ACC112 (cell line): ENCODE measurements around the gene MTG2.

Source experiments
- H2AFZ ChIP-seq: fragments of 200-600 bp; sonication (generic); one replicate; pipeline ENCODE4 v1.6.0; 2017; ENCODE audit warnings: antibody characterized with exemption, low read length; ENCODE audit not compliant: unreplicated experiment
- H3K27ac ChIP-seq: fragments of 200-600 bp; sonication (generic); 2 replicates; pipeline ENCODE4 v1.5.1; 2014; ENCODE audit warnings: low read depth, mild to moderate bottlenecking, antibody characterized with exemption, low read length, moderate library complexity
- H3K27me3 ChIP-seq: fragments of 200-600 bp; sonication (generic); 2 replicates; pipeline ENCODE4 v1.6.1; 2014; ENCODE audit warnings: mild to moderate bottlenecking, antibody characterized with exemption, low read length, moderate library complexity, mixed read lengths; ENCODE audit not compliant: insufficient read depth
- H3K36me3 ChIP-seq: fragments of 200-600 bp; sonication (generic); 2 replicates; pipeline ENCODE4 v1.6.1; 2016; ENCODE audit warnings: mild to moderate bottlenecking, antibody characterized with exemption, low read length, moderate library complexity, mixed read lengths; ENCODE audit not compliant: insufficient read depth
- H3K4me1 ChIP-seq: fragments of 200-600 bp; sonication (generic); one replicate; pipeline ENCODE4 v1.6.1; 2016; ENCODE audit warnings: low read length, mixed read lengths; ENCODE audit not compliant: insufficient read depth, unreplicated experiment, control insufficient read depth
- H3K4me3 ChIP-seq: fragments of 200-600 bp; sonication (generic); 2 replicates; pipeline ENCODE4 v1.5.1; 2014; ENCODE audit warnings: mild to moderate bottlenecking, low read depth, low read length
- H3K79me2 ChIP-seq: fragments of 200-600 bp; sonication (generic); one replicate; pipeline ENCODE4 v1.6.0; 2016; ENCODE audit warnings: low read length; ENCODE audit not compliant: control insufficient read depth, unreplicated experiment, insufficient read depth

Gene MTG2

DNA sequence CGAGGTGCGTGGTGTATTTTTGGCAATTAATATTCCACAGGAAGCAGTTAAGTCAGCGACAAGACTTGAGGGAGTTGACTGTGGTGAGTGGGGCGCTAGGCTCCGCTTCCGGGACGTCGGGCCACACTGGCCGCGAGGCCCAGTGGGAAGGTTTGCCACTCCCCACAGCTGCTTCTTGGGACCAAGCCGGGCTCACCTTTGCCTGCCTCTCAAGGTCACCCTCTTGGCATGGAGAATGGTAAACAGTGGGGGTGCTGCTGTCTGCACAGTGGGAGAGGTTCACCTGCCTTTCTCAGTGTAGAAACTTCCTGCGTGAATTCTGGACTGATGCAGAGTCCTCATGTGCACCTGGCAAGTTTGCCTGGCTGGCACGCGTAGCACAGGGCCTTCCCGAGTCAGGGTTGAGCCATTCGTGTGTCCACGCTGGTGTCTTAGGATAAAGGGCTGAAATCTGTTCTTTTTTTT lies 61.8 kb downstream of the MTG2 start:
- Histone ChIP-seq H3K4me1 (no peaks in the 10 kb centered on the region), H2AFZ (no peak overlapping the region), H3K27me3 (no peaks in the 10 kb centered on the region), H3K36me3 (no peaks in the 10 kb centered on the region), H3K79me2 (peaks cover 32% of the 10 kb centered on the region), H3K27ac (no peak overlapping the region), H3K4me3 (no peak overlapping the region)

GRCh38 chr20:62245911-62246280 lies 63.1 kb downstream of the MTG2 start:
- H3K27me3 ChIP-seq = no peaks in the 10 kb centered on the region
- H3K79me2 ChIP-seq = peaks cover 21% of the 10 kb centered on the region
- H2AFZ ChIP-seq = no peak overlapping the region
- no peak overlapping the region for H3K4me3 ChIP-seq
- H3K4me1 ChIP-seq = no peaks in the 10 kb centered on the region
- H3K27ac ChIP-seq = no peak overlapping the region
- no peaks in the 10 kb centered on the region for H3K36me3 ChIP-seq

- no peaks in the 10 kb centered on the region for H3K27me3 ChIP-seq
- peaks cover 19% of the 10 kb centered on the region for H3K79me2 ChIP-seq
Observed at GRCh38 chr20:62246431-62246830, 63.6 kb downstream of the MTG2 start.

DNA sequence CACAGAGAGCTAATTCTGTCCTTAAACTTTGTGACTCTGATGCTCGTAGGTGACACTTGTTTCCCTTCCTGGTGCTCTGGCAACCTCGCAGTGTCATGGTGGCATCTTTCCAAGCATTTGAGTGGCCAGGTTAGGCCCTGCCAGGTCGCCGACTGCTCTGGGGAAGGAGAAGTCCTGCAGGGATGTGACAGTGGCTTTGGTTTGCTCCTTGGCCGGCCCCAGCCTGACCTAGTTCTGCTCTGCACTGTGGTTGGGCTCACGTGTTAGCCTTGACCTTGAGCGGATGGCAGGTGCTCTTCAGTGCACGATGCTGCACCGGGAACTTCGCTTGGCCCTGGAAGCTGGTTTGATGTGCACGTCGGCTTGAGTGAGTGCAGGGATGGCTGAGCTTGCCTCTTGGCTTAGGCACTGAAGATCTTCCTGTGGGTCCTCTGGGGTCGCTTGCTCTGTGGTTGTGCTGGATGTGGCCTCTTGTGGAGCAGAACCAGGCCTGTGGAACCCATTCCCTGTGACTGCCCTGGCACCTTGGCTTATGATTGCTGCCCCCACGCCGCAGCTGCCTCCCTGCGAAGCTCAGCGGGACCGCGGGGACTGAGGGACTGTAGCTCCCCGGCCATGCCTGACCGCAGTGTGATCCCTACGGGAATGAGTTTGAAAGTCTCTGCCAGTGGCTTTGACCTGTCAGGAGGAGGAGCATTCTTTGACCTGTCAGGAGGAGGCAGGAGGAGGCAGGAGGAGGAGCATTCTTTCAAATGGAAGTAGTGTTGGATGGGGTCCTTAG lies 64.2 kb downstream of the MTG2 start:
- no peak overlapping the region for H3K4me3 ChIP-seq
- no peak overlapping the region for H2AFZ ChIP-seq
- H3K79me2 ChIP-seq = peaks cover 19% of the 10 kb centered on the region
- no peaks in the 10 kb centered on the region for H3K27me3 ChIP-seq
- no peaks in the 10 kb centered on the region for H3K36me3 ChIP-seq
- peaks cover 2% of the 10 kb centered on the region for H3K4me1 ChIP-seq
- H3K27ac ChIP-seq = no peak overlapping the region

More at GRCh38 chr20:62246431-62246830, 63.6 kb downstream of the MTG2 start:
- H3K36me3 ChIP-seq = no peaks in the 10 kb centered on the region
- no peak overlapping the region for H3K27ac ChIP-seq
- no peaks in the 10 kb centered on the region for H3K4me1 ChIP-seq
- H3K4me3 ChIP-seq = no peak overlapping the region
- H2AFZ ChIP-seq = no peak overlapping the region

DNA sequence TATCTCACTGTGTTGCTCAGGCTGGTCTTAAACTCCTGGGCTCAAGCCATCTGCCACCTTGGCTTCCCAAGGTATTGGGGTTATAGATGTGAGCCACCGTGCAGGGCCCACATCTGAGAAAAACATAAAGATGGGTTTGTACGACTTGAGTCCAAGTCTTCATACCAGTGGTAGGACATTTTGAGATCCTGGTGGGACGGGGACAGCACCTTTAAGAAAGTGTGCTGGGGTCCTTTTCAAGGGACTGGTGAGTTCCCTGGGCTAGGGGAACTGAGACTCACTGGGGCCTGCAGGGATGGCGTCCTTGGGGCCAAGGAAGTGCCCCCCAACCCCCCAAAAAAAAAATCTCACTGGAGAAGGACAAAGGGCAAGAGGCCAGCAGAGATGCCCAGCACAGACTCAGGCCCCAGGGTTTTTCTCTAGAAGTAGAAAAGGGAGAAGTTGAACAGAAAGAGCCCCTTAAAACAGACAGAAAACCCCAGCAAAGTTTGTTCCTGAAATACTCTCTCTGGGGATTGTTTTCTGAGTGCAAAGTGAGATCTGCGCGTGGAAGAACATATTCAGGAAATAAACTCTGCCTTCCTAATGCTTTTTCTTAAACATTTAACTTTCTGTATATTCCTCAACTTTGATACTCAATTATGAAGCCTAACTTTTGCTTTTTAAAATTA lies 66.2 kb downstream of the MTG2 start:
- H3K4me3 ChIP-seq = no peak overlapping the region
- H2AFZ ChIP-seq = no peak overlapping the region
- no peaks in the 10 kb centered on the region for H3K36me3 ChIP-seq
- H3K79me2 ChIP-seq = peaks cover 19% of the 10 kb centered on the region
- no peaks in the 10 kb centered on the region for H3K27me3 ChIP-seq
- no peak overlapping the region for H3K27ac ChIP-seq
- H3K4me1 ChIP-seq = peaks cover 9% of the 10 kb centered on the region

DNA sequence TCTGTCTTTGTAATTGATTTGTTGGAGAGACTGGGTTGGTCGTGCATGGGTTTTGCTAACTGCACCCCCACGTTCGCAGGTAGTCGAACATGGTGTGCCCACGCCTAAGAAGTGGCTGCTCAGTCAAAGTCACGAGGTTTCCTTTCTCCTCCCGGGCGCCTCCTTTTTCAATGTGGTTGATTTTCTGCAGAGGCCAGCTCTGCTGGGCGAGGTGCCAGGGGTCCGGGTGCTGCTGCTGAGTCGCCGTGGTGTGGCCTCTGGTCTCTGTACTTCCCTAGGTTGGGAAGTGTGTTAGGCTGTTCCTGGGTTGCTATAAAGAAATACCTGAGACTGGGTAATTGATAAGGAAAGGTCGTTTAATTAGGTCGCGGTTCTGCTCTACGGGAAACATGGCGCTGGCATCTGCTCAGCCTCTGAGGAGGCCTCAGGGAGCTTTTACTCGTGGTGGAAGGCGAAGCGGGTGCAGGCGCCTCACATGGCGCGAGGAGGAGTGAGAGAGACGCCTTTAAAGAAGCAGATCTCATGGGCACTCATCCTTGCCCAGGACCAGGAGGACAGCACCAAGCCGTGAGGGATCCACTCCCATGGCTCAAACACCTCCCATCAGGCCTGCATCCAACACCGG lies 69.6 kb downstream of the MTG2 start:
- H3K4me1 ChIP-seq = peaks cover 9% of the 10 kb centered on the region
- no peak overlapping the region for H2AFZ ChIP-seq
- no peak overlapping the region for H3K27ac ChIP-seq
- H3K36me3 ChIP-seq = no peaks in the 10 kb centered on the region
- H3K4me3 ChIP-seq = no peak overlapping the region
- no peaks in the 10 kb centered on the region for H3K27me3 ChIP-seq
- H3K79me2 ChIP-seq = peaks cover 7% of the 10 kb centered on the region
